IMR-90 (cell line): ENCODE results near the gene TRIM44. TPM values are rescaled to one million over a fixed set of nuclear protein-coding genes. Genes with fewer than 3 reads are reported as not detected.

Source experiments
- ATAC-seq: fragments of 200-7000 bp; cut with Tn5 transposase; 2 replicates; pipeline ENCODE4 v1.9.1; 2020; ENCODE audit warnings: low read depth, mild to moderate bottlenecking, moderate library complexity
- BruUV-seq: library from RNA; stranded (reverse); fragments of 400-500 nt; replicated peaks from 2 replicates; lab custom pipeline; 2021; lab: Mats Ljungman, UMichigan
- CTCF ChIA-PET: fragments of 300-600 bp; formaldehyde crosslinking; extraction: SDS; loops from one replicate; lab custom pipeline; 2021; ENCODE audit warnings: antibody characterized with exemption; lab: Yijun Ruan, JAX
- POLR2A ChIA-PET: fragments of 300-600 bp; sonication (Branson Sonifier 250); formaldehyde crosslinking; loops from one replicate; lab custom pipeline; 2022; ENCODE audit warnings: antibody characterized with exemption; ENCODE audit not compliant: unreplicated experiment; lab: Charles Lee
- DNase-seq: peaks from one replicate; pipeline ENCODE4 v3.0.0; 2013
- H2AFZ ChIP-seq: replicated peaks from 2 replicates; pipeline ENCODE3; 2013; ENCODE audit warnings: low read length, mild to moderate bottlenecking; ENCODE audit not compliant: poor library complexity
- H2AK5ac ChIP-seq: 2 replicates; pipeline ENCODE4 v1.6.1; 2013; ENCODE audit warnings: low read depth, low read length, inconsistent platforms
- H2AK9ac ChIP-seq: replicated peaks from 2 replicates; pipeline ENCODE3; 2013; ENCODE audit warnings: mild to moderate bottlenecking, low read depth, low read length, moderate library complexity; ENCODE audit not compliant: poor library complexity
- H2BK120ac ChIP-seq: 2 replicates; pipeline ENCODE4 v1.6.1; 2013; ENCODE audit warnings: low read depth, low read length, inconsistent platforms
- H2BK15ac ChIP-seq: 3 replicates; pipeline ENCODE4 v1.6.1; 2013; ENCODE audit warnings: low read depth, low read length, inconsistent platforms
- H2BK20ac ChIP-seq: 2 replicates; pipeline ENCODE4 v1.6.1; 2013; ENCODE audit warnings: low read depth, mild to moderate bottlenecking, inconsistent platforms, low read length, moderate library complexity
- H2BK5ac ChIP-seq: 2 replicates; pipeline ENCODE4 v1.6.1; 2013; ENCODE audit warnings: mild to moderate bottlenecking, low read depth, low read length, inconsistent platforms; ENCODE audit not compliant: poor library complexity, severe bottlenecking
- H3K14ac ChIP-seq: replicated peaks from 2 replicates; pipeline ENCODE4 v1.6.1; 2013; ENCODE audit warnings: low read depth, low read length, inconsistent platforms
- H3K18ac ChIP-seq: 2 replicates; pipeline ENCODE4 v1.6.1; 2013; ENCODE audit warnings: low read depth, low read length, control low read depth
- H3K23ac ChIP-seq: 2 replicates; pipeline ENCODE4 v1.6.1; 2013; ENCODE audit warnings: low read depth, low read length, inconsistent platforms
- H3K27ac ChIP-seq: 2 replicates; pipeline ENCODE4 v1.5.1; 2013; ENCODE audit warnings: mild to moderate bottlenecking, control low read depth, low read length; ENCODE audit not compliant: insufficient read depth
- H3K27me3 ChIP-seq: 2 replicates; pipeline ENCODE4 v1.6.1; 2013; ENCODE audit warnings: low read length; ENCODE audit not compliant: control insufficient read depth, insufficient read depth
- H3K36me3 ChIP-seq: 2 replicates; pipeline ENCODE4 v1.6.1; 2013; ENCODE audit warnings: low read length, mixed read lengths; ENCODE audit not compliant: control insufficient read depth, insufficient read depth
- H3K4ac ChIP-seq: 2 replicates; pipeline ENCODE4 v1.6.1; 2013; ENCODE audit warnings: low read depth, low read length, inconsistent platforms
- H3K4me1 ChIP-seq: 2 replicates; pipeline ENCODE4 v1.6.1; 2013; ENCODE audit warnings: low read length, mixed read lengths; ENCODE audit not compliant: control insufficient read depth, insufficient read depth
- H3K4me2 ChIP-seq: 2 replicates; pipeline ENCODE4 v1.6.1; 2013; ENCODE audit warnings: low read depth, mild to moderate bottlenecking, control low read depth, low read length, moderate library complexity
- H3K4me3 ChIP-seq: 2 replicates; pipeline ENCODE4 v1.5.1; 2013; ENCODE audit warnings: low read depth, mild to moderate bottlenecking, control low read depth, low read length, moderate library complexity; ENCODE audit not compliant: insufficient read depth
- H3K56ac ChIP-seq: 2 replicates; pipeline ENCODE4 v1.6.1; 2013; ENCODE audit warnings: low read length, inconsistent platforms; ENCODE audit not compliant: insufficient read depth; ENCODE audit errors: extremely low read depth
- H3K79me1 ChIP-seq, 2 experiments: 2 replicates each; pipeline ENCODE4 v1.6.1; 2013; ENCODE audit warnings: low read length in 2 of 2, inconsistent platforms in 1 of 2, low read depth in 1 of 2
- H3K9ac ChIP-seq: 2 replicates; pipeline ENCODE4 v1.6.1; 2013; ENCODE audit warnings: low read depth, low read length, control low read depth
- H3K9me1 ChIP-seq: 2 replicates; pipeline ENCODE4 v1.6.1; 2013; ENCODE audit warnings: low read length, inconsistent platforms; ENCODE audit not compliant: insufficient read depth
- H3K9me3 ChIP-seq: 2 replicates; pipeline ENCODE4 v1.6.1; 2013; ENCODE audit warnings: low read length; ENCODE audit not compliant: control insufficient read depth, insufficient read depth
- H4K20me1 ChIP-seq: 2 replicates; pipeline ENCODE4 v1.6.1; 2013; ENCODE audit warnings: low read length, inconsistent platforms; ENCODE audit not compliant: insufficient read depth
- H4K5ac ChIP-seq: 2 replicates; pipeline ENCODE4 v1.6.1; 2013; ENCODE audit warnings: mild to moderate bottlenecking, low read depth, low read length, control low read depth
- H4K8ac ChIP-seq, 2 experiments: 2 replicates each; pipeline ENCODE4 v1.6.1; 2013; ENCODE audit warnings: low read depth in 2 of 2, low read length in 2 of 2, control low read depth in 1 of 2, inconsistent platforms in 1 of 2
- H4K91ac ChIP-seq: 2 replicates; pipeline ENCODE4 v1.6.1; 2013; ENCODE audit warnings: low read depth, low read length, inconsistent platforms; ENCODE audit not compliant: insufficient read depth
- CEBPB ChIP-seq: IDR thresholded peaks from 2 replicates; pipeline ENCODE4 v1.6.1; 2012; ENCODE audit warnings: low read depth, low read length, improper control_type of control experiment
- MAFK ChIP-seq: IDR thresholded peaks from 2 replicates; pipeline ENCODE4 v1.6.1; 2012; ENCODE audit warnings: low read depth, low read length, improper control_type of control experiment
- MXI1 ChIP-seq: IDR thresholded peaks from 2 replicates; pipeline ENCODE4 v1.6.1; 2012; ENCODE audit warnings: low read depth, mild to moderate bottlenecking, low read length, moderate library complexity, borderline replicate concordance
- NFE2L2 ChIP-seq: fragments of 150-350 bp; IDR thresholded peaks from 2 replicates; pipeline ENCODE4 v1.6.1; 2016; ENCODE audit warnings: low read depth, mild to moderate bottlenecking, low read length
- RFX5 ChIP-seq: IDR thresholded peaks from 2 replicates; pipeline ENCODE4 v1.8.0; 2012; ENCODE audit warnings: low read depth, mild to moderate bottlenecking, low read length, moderate library complexity
- WGBS, 2 experiments: methylation state at CpG; one replicate each; pipeline versions ENCODE4 v1.1.5 to v1.1.7; 2013; ENCODE audit warnings: missing lambda C conversion rate in 2 of 2; ENCODE audit not compliant: insufficient read length in 1 of 2; ENCODE audit errors: extremely low coverage in 2 of 2; 5-methylcytosine and 5-hydroxymethylcytosine counted together
- dilution Hi-C: fragments of 300-500 bp; cut with HindIII; formaldehyde crosslinking; loops from one replicate; pipeline ENCODE4 v1.14.3; 2018; ENCODE audit warnings: low sequenced_read_pairs; ENCODE audit not compliant: unreplicated experiment
- in situ Hi-C: fragments of 300-500 bp; cut with MboI; formaldehyde crosslinking; loops from 3 replicates; pipeline ENCODE4 v1.14.3; 2019; ENCODE audit warnings: low sequenced_read_pairs, inconsistent platforms, mixed read lengths
- intact Hi-C: fragments of 100-400 bp; cut with micrococcal nuclease; formaldehyde crosslinking; loops from 2 replicates; pipeline ENCODE4 v1.10.0; 2022
- polyA plus RNA-seq, 3 experiments: library from polyadenylated mRNA; depleted of rRNA; stranded (reverse); fragments of >200 nt; gene quantifications; 2 replicates each; pipeline ENCODE4 v1.2.3, GENCODE V29; 2012; ENCODE audit warnings: low replicate concordance in 1 of 3
- total RNA-seq: library from RNA; depleted of rRNA; stranded (reverse); fragments of >200 nt; gene quantifications from 2 replicates; pipeline ENCODE4 v1.2.3, GENCODE V29; 2012

The TRIM44 gene
- total and polyA plus RNA-seq, 2 of the 4 experiments (the other 2 are of a cell fraction) = 50.7 to 104 TPM

GRCh38 chr11:35844579-35844978 is 182.0 kb downstream of the TRIM44 start:
- WGBS, 2 experiments = no CpG with 5 or more reads among the region's 4 CpGs
- H4K20me1 ChIP-seq = no peaks in the 10 kb centered on the region
- no peak overlapping the region for H2AFZ ChIP-seq
- peaks cover 3% of the 10 kb centered on the region for H3K9me3 ChIP-seq
- no peak overlapping the region for H3K4me3 ChIP-seq
- in situ Hi-C loops (no loop called here), dilution Hi-C loops (no loop called here), intact Hi-C loops (no loop called here)
- CTCF ChIA-PET = no interaction called here
- H2BK5ac ChIP-seq = no peak overlapping the region
- no peaks in the 10 kb centered on the region for H3K4me1 ChIP-seq
- no peak overlapping the region for H4K8ac ChIP-seq
- no peak overlapping the region for H3K56ac ChIP-seq
- no peak overlapping the region for H3K23ac ChIP-seq
- no peak overlapping the region for H3K4me2 ChIP-seq
- H3K18ac ChIP-seq = no peak overlapping the region
- H3K14ac ChIP-seq = no peak overlapping the region
- TF ChIP-seq CEBPB (no peak), NFE2L2 (no peak), MXI1 (no peak), MAFK (peak; percentile 73), RFX5 (no peak)
- H3K36me3 ChIP-seq = no peaks in the 10 kb centered on the region
- no peak overlapping the region for H2BK20ac ChIP-seq
- no peak overlapping the region for H2BK120ac ChIP-seq
- no peak overlapping the region for H4K5ac ChIP-seq
- POLR2A ChIA-PET = no interaction called here
- no peak overlapping the region for H3K4ac ChIP-seq
- H4K91ac ChIP-seq = no peak overlapping the region
- H2BK15ac ChIP-seq = no peak overlapping the region
- H3K9me1 ChIP-seq = no peaks in the 10 kb centered on the region
- no peak overlapping the region for H2AK9ac ChIP-seq
- no peak overlapping the region for H2AK5ac ChIP-seq
- no peak for ATAC-seq
- DNase-seq = no peak
- no peak overlapping the region for H3K9ac ChIP-seq
- no peak overlapping the region for H3K27ac ChIP-seq
- peaks cover 35% of the 10 kb centered on the region for H3K27me3 ChIP-seq
- BruUV-seq = no TSS peak
- no peaks in the 10 kb centered on the region for H3K79me1 ChIP-seq
